Forelimb muscle (tissue), 1 donor: ENCODE measurements around the gene CAPN6. TPM values are rescaled to one million over a fixed set of nuclear protein-coding genes. Genes with fewer than 3 reads are reported as not detected.
A peak's percentile ranks its signal among the peaks of the same experiment; 100 is the strongest.

Experiments
- DNase-seq: peaks from one replicate; pipeline ENCODE4 v3.0.0-alpha.2; 2013; ENCODE audit warnings: low read depth
- polyA plus RNA-seq: library from polyadenylated mRNA; unstranded; fragments of 120-200 nt; gene quantifications from one replicate; pipeline ENCODE4 v1.2.1, GENCODE V29; 2013; ENCODE audit not compliant: insufficient read length

CAPN6 gene
- 557 TPM for polyA plus RNA-seq

GRCh38 chrX:111270339-111270738, at the start of gene CAPN6:
Gene CAPN6 (minus strand): TSS chrX:111270483. CDS start chrX:111263936, 6,547 bp downstream.
- peak; percentile 47 for DNase-seq

GRCh38 chrX:111319451-111319850, 49.2 kb upstream of the CAPN6 start:
- DNase-seq, result no peak

GRCh38 chrX:111318901-111319300, 48.6 kb upstream of the CAPN6 start:
- no peak for DNase-seq

GRCh38 chrX:111309083-111309482, 38.8 kb upstream of the CAPN6 start:
- peak; percentile 82 for DNase-seq

GRCh38 chrX:111308039-111308438, 37.8 kb upstream of the CAPN6 start:
- peak; percentile 62 for DNase-seq

GRCh38 chrX:111302284-111302683, 32.0 kb upstream of the CAPN6 start:
- no peak for DNase-seq

GRCh38 chrX:111288841-111289240, 18.6 kb upstream of the CAPN6 start:
- no peak for DNase-seq

GRCh38 chrX:111284631-111285293, 14.5 kb upstream of the CAPN6 start:
- no peak for DNase-seq

- DNase-seq, result no peak
These were observed 13.2 kb upstream of the CAPN6 start for GRCh38 chrX:111283446-111283845.

GRCh38 chrX:111282991-111283390, 12.7 kb upstream of the CAPN6 start:
- no peak for DNase-seq

- DNase-seq, result no peak
These were observed 11.9 kb upstream of the CAPN6 start for GRCh38 chrX:111282139-111282538.

- no peak for DNase-seq
These were observed 1.8 kb downstream of the CAPN6 start for GRCh38 chrX:111268506-111268905.

- no peak for DNase-seq
These were observed 4.8 kb downstream of the CAPN6 start for GRCh38 chrX:111265486-111265885.

- DNase-seq, result no peak
These were observed 5.9 kb downstream of the CAPN6 start for GRCh38 chrX:111264385-111264784.

- no peak for DNase-seq
These were observed 8.2 kb downstream of the CAPN6 start for GRCh38 chrX:111262086-111262485.

GRCh38 chrX:111260451-111260850, 9.8 kb downstream of the CAPN6 start:
- DNase-seq, result no peak

- no peak for DNase-seq
These were observed 10.7 kb downstream of the CAPN6 start for GRCh38 chrX:111259559-111259958.

GRCh38 chrX:111257733-111258132, 12.6 kb downstream of the CAPN6 start:
- DNase-seq, result peak; percentile 51

GRCh38 chrX:111254896-111255693, 15.2 kb downstream of the CAPN6 start:
- DNase-seq, result no peak

GRCh38 chrX:111244235-111244750, 26.0 kb downstream of the CAPN6 start:
- no peak for DNase-seq

- DNase-seq, result no peak
These were observed 53.9 kb downstream of the CAPN6 start for GRCh38 chrX:111216293-111216801.

GRCh38 chrX:111207851-111208250, 62.4 kb downstream of the CAPN6 start:
- no peak for DNase-seq

- DNase-seq, result no peak
These were observed 70.0 kb downstream of the CAPN6 start for GRCh38 chrX:111200327-111200726.
